T-helper 9 cell (primary cell): ENCODE measurements around the gene TBX4.
"Not testable (repeated sequence)": the region's sequence is repeated elsewhere in the genome, so short reads cannot be mapped to it uniquely, and the experiment has no call there.

Experiments
- DNase-seq: peaks from one replicate; pipeline ENCODE4 v3.0.0-alpha.2; 2020

TBX4 gene

DNA sequence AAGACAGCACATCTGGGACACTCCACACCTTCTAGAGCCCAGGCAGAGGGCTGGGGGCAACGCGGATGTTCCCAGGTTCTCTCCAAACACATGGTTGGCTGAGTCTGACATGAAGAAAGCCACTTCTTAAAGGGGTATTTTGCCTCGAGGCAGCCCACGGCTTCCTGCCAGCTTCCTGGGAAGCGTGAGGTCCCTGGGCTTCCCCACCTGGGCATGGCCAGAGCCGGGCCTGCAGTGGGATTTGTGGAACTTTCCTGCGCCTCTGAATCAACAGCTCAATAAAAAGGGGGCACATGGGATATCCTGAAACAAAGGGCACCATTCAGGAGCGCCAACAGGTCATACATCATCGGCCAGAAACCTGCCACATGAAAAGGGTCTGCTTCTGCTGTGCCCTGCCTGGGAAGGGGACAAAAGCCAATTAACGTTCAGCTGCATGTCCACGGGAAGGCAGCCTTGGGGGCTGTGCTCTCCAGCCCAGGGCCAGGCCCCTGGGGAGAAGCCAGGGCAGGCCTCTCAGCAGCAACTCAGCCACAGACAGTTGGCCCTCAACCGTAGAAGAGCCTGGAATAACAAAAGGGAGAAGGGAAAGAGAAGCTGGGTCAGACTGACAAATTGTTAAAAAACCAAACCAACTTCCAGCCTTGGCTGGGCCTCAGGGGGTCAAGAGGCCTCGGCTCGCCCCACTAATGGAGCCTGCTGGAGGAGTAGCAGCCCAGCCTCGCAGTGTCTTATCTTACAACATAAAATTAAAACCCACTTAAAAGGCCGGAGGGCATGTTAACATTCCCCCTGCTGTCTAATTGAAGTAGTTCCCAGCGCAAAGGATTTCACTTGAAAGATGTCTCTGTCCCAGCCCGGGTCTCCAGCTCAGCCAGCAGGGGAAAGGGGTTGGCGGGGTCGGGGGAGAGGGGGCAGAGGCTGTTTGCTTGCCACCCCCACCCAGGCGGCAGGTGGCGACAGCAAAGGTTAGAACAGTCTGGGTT, 34.2 kb downstream of the TBX4 start:
- no peak for DNase-seq

DNA sequence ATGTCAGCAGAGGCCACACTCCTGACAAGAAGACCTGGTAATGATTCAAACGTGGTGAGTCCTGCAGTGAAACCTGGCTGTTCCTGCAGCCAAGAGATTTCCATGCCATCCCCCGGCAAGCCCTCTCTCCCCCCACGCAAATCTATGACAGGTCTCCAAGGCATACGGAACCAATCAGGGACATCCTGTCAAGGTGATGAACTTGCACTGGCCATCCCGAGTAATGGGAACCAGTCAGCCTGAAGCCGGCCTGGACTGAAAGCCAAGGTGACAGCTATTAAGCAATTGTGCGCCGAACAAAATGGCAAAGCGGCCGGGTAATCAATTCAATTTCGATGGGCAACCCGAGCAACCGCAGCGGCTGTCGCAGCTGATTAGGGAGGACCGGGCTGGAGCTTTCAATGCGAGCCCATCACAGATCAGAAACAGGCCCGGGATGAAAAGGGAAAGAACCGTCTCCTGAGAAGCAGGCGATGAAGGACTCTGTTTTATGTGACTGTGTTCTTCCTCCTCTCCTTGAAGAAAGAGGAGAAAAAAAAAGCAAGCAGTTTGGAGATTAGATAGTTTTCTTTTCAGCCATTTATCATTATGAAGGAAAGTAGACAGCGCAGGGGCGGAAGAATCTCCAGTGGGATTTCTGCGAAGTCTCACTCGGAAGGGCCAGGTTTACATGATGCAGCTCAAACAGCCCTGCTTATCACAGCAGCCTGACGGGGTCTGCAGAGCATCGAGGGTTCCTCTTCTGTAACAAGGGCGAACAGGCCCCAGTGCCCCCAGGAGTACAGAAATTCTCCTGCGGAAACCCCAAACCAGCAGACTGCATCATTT, 35.2 kb downstream of the TBX4 start:
- DNase-seq, result no peak

DNA sequence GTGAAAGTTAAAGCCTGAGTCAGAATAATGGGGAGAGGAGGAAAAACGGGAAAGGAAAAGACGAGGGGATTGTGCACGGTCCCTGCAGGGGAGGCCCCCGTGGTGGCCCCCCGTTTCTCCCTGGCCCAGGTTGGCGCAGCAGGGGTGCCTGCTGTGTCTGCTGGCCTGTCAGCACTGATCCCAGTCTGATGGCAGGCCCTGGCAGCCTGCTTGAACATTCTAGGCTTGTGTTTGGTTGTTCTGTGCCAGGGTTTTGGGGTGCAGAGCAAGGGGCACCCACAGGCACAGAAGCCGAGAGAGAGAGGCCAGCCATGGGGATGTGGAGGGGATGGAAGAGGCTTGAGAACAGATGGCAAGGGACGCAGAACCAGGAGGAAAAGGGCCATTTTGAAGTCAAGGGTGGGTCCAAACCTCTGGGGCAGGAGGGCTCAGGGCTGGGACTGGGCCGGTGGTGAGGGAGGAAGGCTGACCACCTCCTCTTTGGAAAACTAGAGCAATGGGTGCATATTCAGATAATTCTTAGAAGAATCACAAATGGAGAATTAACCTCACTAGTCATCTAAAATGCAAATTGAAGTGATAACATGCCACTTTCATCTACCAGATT, 35.9 kb downstream of the TBX4 start:
- no peak for DNase-seq

DNA sequence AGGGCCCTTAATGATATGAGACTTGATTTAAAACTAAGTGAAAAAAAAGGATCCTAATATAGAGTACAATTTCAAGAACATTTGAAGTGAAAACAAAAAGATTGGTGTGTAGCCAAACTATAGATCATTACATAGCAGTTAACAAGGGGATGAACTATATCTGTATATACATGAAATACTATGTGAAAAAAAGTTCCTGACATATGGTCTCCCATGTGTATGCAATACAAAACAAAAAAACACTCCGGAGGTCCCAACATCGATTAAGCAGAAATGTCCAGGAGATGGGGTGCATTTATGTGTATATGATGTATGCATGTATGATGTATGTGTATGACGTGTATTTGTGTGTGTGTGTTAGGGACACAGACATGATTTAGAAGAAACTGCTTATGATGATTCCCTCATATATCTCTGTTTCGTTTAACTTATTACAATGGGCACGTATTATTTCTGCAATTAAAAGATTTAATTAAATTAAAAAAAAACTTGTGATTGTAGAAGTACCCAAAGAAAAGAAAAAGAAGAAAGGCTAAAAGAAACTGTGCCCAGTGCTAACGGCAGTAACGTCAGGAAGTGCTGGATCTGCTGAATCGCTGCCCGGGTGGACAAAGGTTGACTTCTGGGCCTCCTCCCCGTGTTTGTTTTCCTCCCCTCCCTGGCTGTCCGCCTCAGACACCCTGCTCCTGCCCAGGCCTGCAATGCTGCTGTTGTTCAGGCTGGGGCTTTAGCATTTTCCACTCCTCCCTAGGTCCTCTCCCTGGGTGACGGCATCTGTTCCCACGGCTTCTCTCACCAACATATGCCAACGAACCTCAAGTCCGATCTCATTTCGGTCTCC, 36.9 kb downstream of the TBX4 start:
- DNase-seq, result no peak

DNA sequence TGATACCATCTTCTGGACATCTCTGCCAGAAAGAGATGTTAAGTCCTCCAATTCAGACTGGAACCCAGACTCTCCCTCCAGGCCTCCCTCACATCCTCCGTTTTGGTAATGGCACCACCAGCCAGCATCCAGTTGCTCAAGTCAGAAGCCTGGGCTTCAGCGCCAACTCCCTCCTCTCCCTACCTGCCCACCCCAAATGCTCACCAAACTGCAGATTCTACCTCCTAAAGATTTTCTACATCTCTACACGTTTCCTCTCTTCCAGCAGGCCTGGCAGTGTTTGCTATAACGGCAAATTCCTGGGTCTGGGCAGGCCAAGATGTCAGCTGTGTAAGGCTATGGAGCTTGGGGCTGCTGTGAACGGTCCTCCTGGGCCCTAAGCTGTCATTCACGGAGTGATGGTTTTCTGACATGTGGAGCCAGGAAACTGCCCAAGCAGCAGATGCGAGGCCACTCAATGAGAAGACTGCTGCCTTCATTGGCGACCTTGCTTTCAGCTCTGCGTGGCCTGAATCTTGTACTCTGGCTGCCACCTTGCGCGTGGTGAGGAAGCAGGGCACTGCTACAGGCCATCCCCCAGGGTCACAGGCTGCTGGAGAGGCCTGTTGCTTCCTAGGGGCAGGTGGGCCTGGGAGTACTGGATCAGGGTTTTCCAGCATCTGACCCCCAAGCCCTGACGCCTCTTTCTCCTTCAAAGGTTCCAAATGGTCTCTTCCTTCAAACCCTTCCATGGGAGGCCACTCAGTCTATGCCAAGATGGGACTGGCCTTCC, 37.7 kb downstream of the TBX4 start:
- DNase-seq, result no peak

DNA sequence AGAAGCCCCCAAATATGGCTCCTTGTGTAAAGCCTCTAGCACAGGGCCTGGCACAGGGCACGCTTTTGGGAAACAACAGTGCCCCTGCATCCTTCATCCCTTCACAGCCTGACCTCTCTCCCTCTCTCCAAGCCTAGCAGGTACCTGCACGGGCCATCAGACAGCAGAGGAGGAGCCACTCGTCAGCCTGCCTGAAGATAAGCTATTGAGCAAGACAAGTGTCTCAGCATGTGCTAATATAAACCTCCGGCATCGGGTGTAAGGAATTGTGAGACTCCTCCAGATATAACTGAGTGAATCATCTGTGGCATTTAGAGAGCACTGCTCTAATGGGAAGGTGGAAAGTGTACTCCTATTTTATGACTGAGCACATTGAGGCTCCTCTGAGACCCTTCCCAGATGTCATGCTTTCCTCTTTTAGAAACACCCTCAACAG, 38.3 kb downstream of the TBX4 start:
- no peak for DNase-seq

DNA sequence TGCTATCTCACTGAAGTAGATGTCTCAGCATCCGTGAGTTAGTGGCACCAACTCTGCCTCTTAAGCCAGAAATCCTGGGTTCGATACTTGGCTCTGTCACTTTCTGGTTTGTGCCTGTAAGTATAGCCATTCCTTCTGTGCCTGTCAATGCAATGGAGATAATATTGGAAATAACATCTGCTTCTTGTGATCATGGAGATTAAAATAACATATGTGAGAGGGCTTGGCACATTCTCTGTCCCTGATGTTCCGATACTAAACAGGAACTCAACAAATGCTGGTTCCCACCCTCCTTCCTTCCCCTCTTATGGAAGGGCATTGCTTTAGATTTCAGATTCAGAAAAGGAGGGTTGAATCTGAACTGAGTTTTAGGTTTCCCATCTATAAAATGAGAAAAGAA, 39.8 kb downstream of the TBX4 start:
- no peak for DNase-seq

DNA sequence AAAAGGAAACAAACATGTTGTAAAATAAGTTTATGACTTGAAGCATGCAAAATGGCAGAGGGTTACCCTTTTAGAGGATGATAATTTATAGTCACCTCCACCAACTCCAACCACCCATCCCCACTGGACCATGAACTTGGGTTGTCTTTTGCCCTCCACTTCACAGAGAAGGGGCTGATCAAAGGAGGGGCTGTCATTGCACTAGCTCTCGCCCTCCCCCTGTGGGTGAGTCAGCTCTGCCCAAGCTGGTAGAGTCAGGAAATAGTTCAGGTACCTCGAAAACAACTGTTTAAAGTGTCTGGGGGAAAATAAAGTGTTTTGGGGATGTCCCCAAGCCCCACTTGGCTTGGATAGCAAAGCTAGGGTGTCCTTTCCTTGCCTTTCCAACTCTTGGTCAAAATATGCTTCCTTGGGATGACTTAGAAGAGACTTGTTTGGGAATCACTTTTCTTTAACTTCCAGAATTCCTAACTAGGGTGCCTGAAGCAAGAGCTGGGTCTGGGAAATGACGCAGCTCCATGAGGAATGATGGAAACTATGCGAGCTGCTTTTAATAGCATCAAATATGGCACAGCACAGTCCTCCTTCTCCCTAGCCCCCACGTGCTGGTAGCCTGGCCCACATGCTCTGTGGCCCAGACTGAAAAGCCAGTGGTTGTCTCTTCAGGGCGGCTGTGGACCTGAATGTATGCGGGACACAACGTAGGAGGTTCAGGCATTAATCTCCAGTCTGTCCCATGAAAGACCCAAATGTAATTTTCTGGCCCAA, 40.7 kb downstream of the TBX4 start:
- no peak for DNase-seq

DNA sequence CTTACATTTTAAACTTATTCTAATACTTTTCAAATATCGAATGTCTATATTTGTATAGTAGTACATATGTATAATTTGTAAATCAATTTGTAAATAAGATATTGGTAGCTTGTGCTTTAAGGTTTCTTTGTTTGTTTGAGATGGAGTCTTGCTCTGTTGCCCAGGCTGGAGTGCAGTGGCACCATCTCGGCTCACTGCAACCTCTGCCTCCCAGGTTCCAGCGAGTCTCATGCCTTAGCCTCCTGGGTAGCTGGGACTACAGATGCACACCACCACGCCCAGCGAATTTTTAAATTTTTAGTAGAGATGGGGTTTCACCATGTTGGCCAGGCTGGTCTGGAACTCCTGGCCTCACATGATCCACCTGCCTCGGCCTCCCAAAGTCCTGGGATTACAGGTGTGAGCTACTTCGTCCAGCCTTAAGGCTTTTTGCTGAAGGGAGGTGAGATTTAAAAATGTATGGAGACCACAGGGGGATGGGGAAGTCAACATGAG, 41.7 kb downstream of the TBX4 start:
- DNase-seq, result not testable (repeated sequence)

DNA sequence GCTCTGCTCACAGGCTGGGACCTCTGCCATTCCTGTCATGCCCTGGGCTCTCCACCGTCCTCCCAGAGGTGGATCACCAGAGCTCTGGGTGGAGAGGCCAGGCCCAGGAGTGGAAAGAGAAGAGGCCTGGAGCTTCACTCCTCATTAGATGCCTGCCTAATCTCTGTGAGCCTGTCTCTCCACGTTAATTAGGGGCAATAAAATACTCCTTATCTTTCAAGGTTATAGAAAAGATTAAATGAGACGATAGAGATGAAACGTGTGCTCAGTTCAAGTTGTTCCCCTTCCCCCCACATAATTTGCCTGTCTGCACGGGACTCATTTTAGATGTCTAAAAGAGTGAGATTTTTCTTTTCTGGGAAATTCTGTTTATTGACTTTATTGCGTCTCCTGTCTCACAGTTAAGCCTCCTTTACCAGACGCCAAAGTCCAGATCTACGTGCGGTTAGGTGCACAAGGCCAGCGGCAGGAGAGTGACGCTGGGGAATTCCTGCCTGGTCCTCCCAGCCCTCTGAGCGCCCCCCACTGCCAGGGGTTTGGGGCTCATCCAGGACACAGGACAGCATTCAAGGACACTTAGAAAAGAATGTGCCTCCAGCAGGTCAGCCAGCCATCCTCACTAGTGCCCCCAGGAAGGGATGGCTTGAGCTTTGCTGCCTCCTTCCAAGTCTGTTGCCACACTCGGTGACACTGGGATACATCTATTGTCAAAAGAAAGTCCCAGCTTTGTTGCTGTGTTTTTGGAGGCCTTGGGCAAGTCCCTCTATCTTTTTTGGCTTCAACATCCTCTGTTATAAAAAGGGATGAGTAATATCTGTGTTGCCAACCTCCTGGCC, 42.3 kb downstream of the TBX4 start:
- DNase-seq, result no peak

DNA sequence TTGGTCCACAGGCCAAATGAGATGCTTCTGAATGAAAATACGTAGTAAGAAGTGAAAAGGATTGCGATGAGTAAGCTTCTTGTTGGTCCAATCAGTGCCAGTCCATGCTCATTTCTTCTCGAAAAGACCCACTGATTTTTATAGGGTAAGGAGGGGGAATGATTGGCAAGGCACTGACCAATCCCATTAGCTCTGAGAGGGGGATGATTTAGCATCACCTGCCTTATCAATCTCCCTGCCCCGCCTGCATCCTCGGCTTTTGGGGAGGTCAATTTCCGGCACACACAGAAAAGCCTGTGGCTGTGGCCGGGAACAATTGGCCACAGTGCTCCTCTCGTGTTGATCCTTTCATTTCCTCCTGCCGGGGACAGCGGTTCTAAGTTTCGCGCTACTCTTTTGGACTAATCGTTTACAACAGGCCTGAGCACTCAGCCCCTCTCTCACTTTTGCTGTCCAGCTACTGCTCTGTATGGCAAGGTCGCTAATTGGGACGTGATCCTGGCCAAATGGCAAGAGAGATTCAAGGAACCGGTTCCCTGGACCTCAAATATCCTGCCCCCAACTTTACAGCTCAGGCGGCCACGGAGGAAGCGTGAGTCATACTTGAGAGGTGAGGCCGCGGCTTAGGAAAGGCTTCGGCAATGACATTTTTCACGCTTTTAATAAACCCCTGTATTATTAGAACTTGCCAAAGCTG, 43.1 kb downstream of the TBX4 start:
- no peak for DNase-seq

DNA sequence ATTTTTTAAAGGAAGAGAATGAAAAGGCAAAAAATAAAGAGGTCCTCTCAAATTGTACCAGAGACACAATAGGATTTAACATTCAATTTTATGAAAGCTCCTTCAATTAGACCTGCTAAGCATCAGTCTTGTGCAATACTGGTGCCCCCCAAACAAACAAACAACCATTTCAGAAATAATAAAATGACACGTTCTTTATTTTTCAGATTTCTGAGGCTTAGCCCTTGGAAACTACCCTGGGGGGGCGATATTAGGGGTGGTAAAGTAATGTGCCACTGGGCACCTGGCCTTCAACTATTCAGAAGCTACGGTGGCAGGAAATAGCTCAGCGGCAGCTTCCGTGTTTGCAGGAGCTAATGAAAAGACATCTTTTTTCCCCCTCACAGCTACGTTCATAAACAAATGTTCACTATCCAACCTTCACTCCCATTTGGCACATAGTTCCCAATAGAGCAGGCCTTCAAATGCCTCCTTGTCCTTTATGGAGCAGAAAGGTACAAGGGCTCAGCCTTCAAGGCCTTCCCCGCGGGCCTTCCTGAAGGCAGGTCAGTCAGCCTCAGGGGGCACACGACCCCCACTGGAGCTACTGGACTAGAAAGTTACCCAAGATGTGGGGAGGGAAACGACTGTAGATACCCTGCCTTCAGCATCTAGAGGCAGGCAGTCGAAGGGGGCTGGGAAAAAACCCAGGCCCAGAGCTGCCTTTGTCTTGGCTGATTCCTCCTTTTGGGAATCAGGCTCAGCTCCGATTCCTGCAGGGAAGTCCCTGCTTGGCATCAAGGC, 44.1 kb downstream of the TBX4 start:
- DNase-seq, result no peak

DNA sequence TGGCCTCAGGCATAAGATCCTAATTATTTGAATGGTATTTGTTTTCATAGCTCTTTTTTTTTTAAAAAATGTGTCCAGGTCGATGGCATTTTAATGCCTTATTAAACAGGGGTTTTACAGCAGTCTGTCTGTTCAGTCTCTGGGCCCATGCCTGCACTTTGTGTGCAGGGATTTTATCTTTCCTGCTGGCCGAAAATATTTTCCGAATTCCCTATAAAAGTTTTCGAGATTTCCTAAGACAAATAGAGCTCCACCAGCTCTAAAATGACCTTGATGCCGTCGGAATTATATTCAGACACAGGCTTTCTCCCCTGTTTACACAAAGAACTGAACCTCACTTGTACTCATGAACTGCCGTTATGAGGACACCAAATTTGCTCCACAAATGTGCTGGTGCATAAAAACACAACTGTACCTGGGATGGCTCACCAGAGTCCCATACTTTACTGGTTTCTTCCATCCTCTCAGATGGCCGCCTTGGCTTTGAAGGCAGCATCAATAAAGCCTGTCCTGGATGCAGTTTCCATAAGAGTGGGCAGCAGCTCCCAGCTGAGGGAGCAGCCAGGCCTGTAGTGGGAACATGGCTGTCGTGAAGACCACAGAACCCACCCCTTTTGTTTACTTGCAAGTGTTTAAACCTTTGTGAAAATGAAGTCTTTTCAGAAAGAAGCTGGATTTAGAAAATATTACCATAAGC, 44.9 kb downstream of the TBX4 start:
- no peak for DNase-seq

DNA sequence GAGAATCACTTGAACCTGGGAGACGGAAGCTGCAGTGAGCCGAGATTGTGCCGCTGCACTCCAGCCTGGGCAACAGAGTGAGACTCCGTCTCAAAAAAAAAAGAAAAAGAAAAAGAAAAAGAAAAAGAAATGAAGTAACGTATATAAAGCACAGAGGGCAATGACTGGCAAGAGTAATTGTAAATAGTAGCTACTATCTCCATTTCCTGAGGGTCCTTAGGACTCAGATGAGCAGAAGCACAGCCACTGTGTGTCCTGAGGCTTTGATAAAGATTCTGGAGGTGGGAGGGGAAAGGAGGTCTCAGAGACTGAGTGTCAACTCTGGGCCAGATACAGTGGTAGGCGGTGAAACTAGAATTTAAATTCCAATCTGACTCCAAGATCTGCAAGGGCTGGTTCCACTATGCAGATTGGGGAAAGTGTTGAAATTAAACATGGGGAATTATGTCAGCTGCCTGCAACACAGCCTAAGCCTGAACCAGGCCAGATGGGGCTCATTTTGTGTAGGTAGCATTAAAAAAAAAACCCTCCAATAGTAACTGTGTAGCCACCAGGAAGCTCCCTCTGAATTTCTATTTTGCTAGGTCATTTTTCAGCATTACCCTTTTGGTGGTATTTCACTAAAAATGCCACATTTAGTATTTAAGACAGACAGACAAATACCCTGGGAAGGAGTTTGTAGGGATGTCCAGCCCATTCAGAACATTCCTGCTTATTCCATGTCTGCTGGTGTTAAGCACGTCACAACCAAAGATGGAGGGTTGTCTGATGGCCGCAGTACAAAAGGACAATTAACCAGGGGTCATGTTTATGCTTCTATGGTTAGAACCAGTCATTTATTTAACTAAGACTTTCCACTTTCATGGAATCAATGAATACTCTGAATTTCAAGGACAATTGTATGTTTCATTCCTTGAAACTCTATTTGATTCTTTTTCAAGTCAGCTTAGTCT, 46.1 kb downstream of the TBX4 start:
- DNase-seq, result no peak

DNA sequence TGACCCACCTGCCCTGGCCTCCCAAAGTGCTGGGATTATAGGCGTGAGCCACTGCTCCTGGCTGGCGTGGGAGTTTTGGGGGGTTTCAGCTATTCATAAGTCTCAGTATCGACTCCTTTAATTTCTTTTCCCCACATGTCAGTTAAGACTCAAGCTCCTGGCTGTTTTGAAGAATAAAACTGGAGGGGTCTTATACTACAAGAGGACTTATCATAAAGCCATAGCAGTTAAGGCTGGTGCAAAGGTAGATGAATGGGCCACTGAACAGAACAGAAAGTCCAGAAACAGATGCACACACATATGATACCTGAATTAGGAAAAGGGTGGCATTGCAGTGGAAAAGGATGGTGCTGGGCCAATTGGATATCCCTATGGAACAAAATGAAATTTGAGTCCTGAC, 47.4 kb downstream of the TBX4 start:
- no peak for DNase-seq

DNA sequence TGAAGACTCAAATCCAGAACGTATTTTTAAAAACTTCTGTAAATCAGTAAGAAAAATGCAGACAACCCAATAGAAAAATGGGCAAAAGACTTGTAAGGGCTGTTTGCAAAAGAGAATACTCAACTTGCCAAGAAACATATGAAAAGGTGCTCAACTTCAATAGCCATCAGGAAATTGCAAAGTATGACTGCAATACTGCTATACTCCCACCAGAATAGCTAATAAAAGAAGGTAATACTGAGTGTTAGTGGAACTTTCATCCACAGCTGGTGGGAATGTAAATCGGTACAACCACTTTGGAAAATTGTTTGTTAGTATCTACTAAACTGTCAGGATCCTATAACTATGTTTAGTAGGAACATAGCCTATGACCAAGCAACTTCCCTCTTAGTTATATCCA, 48.1 kb downstream of the TBX4 start:
- no peak for DNase-seq
